C4-2B (cell line): Measurements from ENCODE around the gene MYL10.

Experiments used
- H3K27ac ChIP-seq: fragments of 450-650 bp; 2 replicates; pipeline ENCODE4 v1.5.1; 2017
- ZFX ChIP-seq: fragments of 450-650 bp; IDR thresholded peaks from 2 replicates; pipeline ENCODE4 v1.6.1; 2017
- TF ChIP-seq, protein P1 (sequence below): fragments of 450-650 bp; conservative IDR thresholded peaks from 2 replicates; pipeline ENCODE4 v1.5.1; 2017; ENCODE audit warnings: mild to moderate bottlenecking

Gene MYL10

DNA sequence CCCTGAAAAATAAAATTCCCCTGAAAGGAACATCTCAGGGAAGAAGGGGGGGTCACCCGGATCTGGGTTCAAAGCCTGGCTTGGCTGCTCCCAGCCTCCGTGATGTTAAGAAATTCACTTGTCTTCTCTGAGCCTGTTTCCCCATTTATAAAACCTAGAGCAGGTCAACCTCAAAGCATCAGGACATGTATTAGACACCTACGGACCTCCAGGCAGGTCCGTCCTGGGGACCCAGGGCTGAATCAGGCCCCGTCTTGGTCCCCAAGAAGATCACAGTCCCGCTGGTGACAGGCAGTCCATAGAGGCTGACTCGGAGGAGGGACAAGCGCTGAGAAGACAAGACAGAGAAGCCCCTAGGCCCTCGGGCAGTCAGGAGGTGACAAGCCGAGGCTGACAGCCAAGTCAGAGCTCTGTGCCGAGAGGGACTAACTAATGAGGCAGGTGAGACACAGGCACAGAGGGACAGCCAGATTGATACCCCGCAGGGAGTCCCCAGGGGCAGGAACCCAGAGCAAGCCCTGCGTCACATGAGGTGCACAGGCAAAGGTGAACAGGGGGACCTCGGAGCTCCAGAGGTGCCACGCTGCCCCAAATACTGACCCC is 2.9 kb downstream of the MYL10 start:
- no peak for TF ChIP-seq ZFX
- TF ChIP-seq, protein P1, sequence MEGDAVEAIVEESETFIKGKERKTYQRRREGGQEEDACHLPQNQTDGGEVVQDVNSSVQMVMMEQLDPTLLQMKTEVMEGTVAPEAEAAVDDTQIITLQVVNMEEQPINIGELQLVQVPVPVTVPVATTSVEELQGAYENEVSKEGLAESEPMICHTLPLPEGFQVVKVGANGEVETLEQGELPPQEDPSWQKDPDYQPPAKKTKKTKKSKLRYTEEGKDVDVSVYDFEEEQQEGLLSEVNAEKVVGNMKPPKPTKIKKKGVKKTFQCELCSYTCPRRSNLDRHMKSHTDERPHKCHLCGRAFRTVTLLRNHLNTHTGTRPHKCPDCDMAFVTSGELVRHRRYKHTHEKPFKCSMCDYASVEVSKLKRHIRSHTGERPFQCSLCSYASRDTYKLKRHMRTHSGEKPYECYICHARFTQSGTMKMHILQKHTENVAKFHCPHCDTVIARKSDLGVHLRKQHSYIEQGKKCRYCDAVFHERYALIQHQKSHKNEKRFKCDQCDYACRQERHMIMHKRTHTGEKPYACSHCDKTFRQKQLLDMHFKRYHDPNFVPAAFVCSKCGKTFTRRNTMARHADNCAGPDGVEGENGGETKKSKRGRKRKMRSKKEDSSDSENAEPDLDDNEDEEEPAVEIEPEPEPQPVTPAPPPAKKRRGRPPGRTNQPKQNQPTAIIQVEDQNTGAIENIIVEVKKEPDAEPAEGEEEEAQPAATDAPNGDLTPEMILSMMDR: no peak
- H3K27ac ChIP-seq: no peak overlapping the region

DNA sequence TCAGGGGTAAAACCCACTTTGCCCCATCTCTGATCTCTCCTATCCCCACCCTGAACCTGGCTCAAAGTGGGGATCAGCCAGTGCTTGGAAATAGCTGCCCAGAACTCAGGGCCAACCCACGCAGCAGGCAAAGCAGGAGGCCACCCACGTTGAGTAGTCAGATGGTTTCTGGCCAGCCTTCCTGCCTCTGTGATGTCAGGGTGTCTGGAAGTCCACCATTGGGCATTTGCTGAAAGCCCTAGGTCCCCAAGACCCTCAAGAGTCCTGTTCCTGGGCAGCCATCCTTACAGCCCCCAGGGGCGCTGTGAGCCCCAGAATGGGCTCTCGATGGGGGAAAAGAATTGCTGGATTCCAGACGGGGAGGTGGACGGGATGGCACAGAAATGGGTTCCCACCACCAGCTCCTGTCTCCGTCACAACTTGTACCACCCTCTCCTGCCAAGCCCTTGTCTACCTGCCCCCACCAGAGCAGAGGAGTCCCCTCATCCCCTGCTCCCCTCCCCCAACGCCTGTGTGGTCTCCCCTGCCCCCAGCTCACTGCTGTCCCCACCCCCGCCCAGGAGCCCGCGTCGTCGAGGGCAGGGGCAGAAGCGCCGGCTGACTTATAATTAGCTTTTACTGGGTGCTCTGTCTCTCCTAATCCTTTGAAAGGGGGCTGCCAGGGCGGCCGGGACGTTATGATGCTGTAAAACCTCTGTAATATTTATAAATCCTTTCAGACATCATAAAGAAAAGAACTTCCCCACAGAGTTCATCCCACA is 3.9 kb downstream of the MYL10 start:
- no peak overlapping the region for H3K27ac ChIP-seq
- TF ChIP-seq, protein P1: no peak
- TF ChIP-seq ZFX: no peak

- no peak for TF ChIP-seq ZFX
- TF ChIP-seq, protein P1: no peak
- H3K27ac ChIP-seq: no peak overlapping the region
Measured at GRCh38 chr7:101624246-101625001, 4.7 kb downstream of the MYL10 start.

DNA sequence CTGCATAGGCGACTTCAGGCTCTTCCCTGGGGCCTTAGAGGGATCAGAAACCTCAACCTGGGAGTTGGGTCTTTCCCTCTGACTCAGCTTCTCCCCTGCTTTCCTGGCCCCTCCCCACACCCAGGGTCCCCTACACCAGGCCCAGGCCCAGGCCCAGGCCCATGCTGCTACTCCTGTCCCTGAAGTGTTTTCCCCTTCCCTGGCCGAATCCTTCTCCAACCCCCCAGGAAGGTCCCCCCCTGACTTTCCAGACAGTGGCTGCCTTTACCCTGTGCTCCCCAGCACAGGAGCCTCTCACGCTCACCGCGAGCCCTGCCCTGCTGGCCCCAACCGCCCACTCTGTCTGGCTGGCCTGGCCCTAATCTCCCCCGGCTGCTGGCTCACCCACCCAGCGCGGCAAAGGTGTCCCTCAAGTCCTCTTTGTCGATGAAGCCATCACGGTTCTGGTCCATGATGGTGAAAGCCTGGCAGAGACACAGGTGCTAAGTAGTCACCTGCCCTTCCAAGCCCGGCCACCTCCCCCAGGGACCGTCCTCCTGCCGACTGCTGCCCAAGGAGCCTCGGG is 6.4 kb downstream of the MYL10 start:
- TF ChIP-seq, protein P1: no peak
- no peak for TF ChIP-seq ZFX
- no peak overlapping the region for H3K27ac ChIP-seq

- TF ChIP-seq, protein P1: no peak
- no peak for TF ChIP-seq ZFX
- H3K27ac ChIP-seq: no peak overlapping the region
Measured at GRCh38 chr7:101620991-101621390, 8.1 kb downstream of the MYL10 start.

- TF ChIP-seq, protein P1: no peak
- TF ChIP-seq ZFX: no peak
- no peak overlapping the region for H3K27ac ChIP-seq
Measured at GRCh38 chr7:101620395-101620794, 8.7 kb downstream of the MYL10 start.
